Activated CD8-positive, alpha-beta memory T cell treated with anti-CD3 and anti-CD28 coated beads for 36 hours (primary cell): Measurements from ENCODE around the gene TAS2R60. TPM values are rescaled to one million over a fixed set of nuclear protein-coding genes. Genes with fewer than 3 reads are reported as not detected.
"Not testable (repeated sequence)": the region's sequence is repeated elsewhere in the genome, so short reads cannot be mapped to it uniquely, and the experiment has no call there.

Experiments used
- CTCF ChIA-PET: fragments of 350-600 bp; sonication (Branson Sonifier 250); formaldehyde crosslinking; loops from one replicate; lab custom pipeline; 2021; ENCODE audit warnings: antibody characterized with exemption; lab: Charles Lee
- POLR2A ChIA-PET: fragments of 350-600 bp; sonication (Branson Sonifier 250); formaldehyde crosslinking; loops from one replicate; lab custom pipeline; 2021; ENCODE audit warnings: antibody characterized with exemption; lab: Charles Lee
- total RNA-seq, 2 experiments: library from RNA; stranded (reverse); gene quantifications; one replicate each; pipeline ENCODE4 v1.2.3, GENCODE V29; 2021

TAS2R60 gene, protein sequence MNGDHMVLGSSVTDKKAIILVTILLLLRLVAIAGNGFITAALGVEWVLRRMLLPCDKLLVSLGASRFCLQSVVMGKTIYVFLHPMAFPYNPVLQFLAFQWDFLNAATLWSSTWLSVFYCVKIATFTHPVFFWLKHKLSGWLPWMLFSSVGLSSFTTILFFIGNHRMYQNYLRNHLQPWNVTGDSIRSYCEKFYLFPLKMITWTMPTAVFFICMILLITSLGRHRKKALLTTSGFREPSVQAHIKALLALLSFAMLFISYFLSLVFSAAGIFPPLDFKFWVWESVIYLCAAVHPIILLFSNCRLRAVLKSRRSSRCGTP
- total RNA-seq: not detected

DNA sequence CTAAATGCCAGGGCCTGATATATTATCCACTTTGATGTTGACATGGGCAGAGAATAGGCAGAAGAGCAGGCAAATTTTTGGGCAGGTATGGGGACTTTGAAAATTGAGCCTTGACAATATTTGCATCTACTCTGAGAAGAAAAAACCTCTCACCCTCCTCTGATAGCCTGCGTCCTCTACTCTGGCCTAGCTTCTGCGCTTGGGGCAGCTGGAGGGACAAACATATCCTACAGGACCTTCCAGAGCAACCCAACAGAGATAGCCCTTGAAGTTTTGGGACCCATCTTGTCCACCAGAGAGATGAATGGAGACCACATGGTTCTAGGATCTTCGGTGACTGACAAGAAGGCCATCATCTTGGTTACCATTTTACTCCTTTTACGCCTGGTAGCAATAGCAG, at the start of gene TAS2R60:
Gene TAS2R60, plus strand, starts transcription at position 301 of the 400 bp plus-strand sequence. Its CDS starts 0 bp downstream, at position 301.
- CTCF ChIA-PET: no interaction called here

DNA sequence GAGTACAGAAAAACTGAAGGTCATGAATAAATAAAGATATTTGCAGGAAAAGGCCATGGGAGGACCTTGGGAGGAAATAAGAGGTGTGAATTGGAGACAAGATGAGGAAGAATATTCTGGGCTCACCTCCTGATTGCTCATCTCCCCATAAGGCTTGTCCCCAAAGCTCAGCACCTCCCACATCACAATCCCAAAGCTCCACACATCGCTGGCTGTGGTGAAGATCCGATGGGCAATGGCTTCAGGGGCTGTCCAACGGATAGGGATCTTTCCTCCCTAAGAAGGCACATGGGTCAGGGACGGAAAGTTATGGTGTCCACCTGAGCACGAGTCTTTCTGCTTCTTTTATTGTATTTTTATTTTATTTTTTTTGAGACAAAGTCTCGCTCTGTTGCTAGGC, 49.2 kb upstream of the TAS2R60 start:
- CTCF ChIA-PET: no interaction called here
- POLR2A ChIA-PET: no interaction called here

More for the DNA sequence above, at the start of gene TAS2R60:
- POLR2A ChIA-PET: no interaction called here

DNA sequence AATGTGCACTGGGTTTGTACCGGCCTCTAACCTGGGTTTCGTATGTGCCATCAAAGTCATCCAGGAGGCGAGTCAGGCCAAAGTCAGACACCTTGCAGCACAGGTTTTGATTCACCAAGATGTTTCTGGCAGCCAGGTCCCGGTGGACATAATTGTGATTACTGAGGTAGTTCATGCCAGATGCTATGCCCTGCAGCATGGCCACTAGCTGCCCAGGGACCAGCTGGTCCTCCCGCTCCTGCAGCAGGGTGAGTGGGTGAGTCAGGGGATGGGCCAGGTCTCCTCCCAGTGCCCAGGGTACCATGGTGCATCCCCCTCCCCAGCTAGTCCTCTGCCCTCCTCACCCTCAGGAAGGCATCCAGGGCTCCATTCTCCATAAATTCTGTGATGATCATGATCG, 48.5 kb upstream of the TAS2R60 start:
- ChIA-PET POLR2A (no interaction called here), CTCF (interaction anchor here (1.7 kb wide), 1 partner anchor 14 kb away, joined by 4 read pairs; the partner anchor contains the start of gene ZYX)

DNA sequence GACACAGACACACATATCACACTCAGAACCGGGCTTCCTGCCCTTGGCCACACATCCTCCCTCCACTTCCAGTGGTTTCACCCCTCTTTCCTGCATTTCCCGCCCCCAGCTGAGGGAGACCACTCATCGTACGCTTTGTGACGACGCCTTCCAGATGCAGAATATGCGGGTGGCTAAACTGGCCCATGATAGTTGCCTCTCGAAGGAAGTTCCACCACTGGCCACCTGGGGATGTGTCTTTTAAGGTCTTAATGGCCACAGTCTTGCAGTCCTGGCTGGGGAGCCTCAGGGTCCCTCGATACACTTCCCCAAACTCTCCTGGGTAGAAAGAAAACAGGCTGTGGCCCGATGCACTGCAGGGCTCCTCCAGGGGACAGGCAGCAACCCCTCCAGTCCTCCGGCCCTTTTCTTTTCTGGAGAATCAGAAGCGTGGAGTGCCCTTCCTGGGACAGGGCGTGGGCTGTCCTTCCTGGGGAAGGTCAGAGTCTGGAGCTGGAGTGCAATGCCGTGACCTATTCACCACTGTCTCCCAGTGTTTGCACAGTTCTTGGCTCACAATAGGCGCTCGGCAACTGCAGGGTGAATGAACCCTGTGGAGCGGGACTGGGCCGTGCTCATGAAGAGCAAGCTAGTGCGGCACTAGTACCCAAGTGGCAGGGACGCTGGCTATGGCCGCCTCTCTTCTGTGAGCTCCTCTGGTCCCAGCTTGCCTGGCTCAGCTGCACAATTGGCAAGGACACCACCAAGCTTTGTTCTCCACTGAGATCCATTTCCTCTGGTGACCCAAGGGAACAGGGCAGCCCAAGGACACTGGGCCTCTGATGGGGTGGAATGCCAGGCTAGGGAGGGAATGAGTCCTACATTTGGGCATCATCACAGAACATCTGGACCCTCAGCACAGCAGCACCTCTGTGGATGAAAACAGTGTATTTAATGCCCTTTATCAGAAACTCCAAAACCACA, 47.8 kb upstream of the TAS2R60 start:
- CTCF ChIA-PET: interaction anchor here (1.7 kb wide), 1 partner anchor 15 kb away, joined by 4 read pairs; the partner anchor contains the start of gene ZYX
- POLR2A ChIA-PET: no interaction called here

DNA sequence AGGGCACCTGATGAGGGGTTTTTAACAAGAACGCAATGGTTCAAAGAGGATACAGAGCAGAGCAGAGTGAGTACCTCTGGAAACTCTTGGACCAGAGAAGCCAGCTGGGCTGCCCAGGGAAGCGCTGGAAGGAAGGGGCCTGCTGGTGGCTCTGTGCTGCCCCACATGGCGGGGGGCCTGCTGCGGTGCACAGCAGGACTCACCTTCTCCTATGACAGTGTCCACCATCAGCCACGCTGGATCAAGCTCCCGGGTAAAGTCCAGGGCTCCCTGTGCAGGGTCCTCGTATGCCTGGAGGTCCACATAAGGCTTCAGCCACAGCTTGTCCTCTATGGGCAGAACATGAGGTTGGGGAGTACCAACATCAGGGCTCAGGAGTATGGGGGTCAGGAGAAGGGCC, 47.1 kb upstream of the TAS2R60 start:
- ChIA-PET CTCF (interaction anchor here (1.5 kb wide), 1 partner anchor 10 kb away, joined by 3 read pairs; no protein-coding TSS in a partner anchor), POLR2A (no interaction called here)

DNA sequence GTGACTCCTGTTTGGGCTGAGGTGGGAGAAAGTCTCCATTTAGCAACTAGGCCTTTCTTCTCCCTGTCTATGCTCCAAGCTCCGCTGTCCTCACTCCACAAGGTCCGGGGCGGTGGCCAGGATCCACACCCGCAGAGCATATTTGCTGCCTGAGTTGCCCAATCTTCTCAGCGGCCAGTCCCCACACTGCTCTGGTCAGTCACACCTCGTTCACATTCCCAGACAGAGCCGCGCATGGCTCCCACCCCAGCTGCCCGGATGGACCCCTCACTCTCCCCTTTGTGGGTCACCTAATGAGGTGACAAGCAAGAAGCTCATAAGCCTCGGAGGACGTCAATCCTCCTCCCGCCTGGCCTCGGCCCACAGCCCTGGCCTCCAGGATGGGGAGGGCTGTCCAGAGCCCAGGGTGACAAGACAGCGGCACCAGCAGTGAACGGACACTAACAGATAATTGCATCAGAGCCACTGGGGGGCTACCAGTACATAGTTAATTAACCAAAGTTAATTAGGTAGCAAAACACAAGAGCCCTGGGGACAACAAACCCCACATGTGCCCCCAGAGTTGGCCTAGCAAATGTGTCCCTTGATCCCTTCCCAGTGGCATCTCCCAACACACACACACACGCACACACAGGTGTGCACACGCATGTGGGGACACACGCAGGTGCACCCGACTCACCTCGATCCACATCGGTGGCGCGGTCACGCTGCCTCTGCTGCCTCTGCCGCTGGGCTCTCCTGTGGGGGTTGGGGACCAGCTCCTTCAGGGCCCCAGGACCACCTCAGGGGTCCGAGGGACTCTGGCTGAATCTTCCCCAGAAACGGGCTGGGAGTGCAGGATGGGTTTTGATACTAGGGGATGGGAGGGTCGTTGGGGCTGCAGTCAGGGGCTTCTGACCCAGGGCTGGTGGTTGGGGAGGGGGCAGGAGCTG, 46.4 kb upstream of the TAS2R60 start:
- POLR2A ChIA-PET: no interaction called here
- CTCF ChIA-PET: interaction anchor here (1.5 kb wide), 1 partner anchor 9 kb away, joined by 3 read pairs; no protein-coding TSS in a partner anchor

DNA sequence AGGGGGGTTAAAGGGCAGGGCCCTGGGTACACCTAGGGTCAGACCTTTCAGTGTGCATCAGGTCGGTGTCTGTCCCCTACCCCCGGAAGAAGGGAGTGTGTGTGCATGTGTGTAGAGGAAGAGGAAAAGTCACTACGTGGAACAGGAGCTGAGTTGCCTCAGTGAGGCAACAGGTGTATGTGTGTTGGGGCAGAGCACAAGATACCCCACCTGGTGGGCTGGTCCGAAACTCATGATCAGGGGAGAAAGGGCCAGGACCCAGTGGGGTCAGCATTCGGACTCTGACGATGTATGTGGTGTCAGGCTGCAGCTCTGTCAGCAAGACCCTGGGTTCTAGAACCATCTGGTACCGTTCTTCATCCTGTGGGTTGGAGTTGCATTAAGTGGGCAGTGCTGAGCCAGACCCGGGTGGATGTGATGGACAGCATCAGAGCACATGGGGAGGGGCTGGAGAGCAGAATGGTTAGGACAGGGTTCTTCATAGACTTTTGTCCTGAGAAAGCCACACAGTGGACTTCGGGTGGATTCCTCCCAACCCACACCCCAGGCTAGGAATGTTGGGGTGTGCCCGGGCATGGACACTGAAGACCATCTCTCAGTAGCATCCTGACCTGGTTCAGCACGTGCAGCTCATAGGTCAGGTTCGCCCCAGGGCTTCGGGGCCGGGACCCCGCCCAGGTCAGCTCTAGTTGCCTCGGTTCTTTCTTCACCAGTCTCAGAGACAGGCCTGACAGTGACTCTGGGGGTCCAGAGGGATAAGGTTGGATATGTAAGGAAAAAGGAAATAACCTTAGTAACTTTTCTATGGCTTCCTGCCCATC, 45.3 kb upstream of the TAS2R60 start:
- ChIA-PET CTCF (interaction anchor here (1.5 kb wide), 1 partner anchor 8 kb away, joined by 3 read pairs; no protein-coding TSS in a partner anchor), POLR2A (no interaction called here)

DNA sequence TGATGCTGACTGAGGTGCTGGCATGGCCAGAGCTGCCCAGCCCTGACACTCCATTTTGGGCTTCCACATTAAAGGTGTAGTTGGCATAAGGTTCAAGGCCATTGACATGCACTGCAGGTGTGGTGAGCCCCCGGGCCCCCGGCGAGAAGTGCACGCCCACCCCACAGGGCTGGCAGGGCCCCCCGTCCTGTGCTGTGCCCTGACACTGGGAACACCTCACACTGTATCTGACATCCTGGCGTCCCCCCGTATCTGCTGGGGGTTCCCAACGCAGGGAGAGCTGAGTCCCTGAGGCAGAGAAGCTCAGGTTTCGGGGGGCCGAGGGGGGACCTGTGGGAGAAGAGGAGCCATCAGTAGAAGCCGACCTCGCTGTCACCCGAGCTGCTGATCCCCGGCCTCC, 44.6 kb upstream of the TAS2R60 start:
- ChIA-PET CTCF (no interaction called here), POLR2A (no interaction called here)

DNA sequence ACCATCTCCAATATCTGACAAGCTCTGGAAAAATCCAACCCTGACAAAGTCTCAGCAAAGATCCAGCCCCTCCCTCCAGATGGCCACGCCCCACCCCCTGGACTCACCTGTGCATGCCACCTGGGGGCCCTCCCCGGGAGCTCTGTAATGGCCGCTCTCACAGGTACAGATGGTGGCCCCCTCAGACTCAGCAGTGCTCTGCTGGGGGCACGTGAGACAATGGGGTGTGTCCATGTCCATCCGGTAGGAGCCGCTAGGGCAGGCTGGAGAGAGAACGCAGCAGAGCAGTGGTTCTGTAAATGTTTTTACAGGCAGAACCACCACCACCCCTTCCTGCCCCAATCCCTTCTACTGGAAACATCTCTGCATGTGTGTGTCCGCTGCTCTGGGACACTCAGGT, 44.1 kb upstream of the TAS2R60 start:
- ChIA-PET CTCF (no interaction called here), POLR2A (no interaction called here)

DNA sequence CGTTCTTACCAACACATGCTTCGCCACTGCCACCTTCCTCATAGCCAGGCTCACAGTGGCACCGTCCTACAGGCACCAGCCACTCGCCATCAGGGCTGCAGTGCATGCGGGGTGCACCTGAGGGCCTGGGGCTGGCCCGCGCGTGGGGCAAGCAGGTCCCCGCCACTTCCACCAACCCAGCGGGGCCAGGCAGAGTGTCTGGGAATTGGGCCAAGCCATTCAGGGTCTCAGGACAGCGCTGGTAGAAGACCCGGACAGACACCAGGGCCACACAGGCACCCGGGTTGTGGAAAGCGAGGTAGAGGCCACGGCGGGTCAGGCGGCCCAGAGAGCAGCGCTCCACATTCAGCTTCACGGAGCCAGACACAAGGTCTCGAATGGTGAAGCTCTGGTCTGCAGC, 43.6 kb upstream of the TAS2R60 start:
- CTCF ChIA-PET: no interaction called here
- POLR2A ChIA-PET: no interaction called here

DNA sequence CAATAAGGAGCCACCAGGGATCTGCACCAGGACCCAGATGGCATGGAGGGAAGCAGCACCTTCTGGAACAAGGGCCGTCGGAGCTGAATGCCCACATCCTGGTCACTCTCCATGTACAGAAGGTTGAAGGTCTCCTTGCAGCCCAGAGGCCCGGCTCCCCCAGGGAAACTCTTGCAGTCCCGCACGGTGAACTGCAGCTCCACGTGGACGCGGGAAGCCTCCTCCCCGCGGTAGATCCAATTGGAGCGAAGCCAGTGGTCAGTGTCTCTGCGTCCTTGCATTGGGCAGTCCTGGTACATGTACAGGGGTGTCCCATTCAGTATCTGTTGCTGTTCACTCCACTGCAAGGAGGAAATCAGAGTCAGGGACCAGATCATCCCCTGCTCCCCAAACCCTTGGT, 42.0 kb upstream of the TAS2R60 start:
- ChIA-PET CTCF (interaction anchor here (1.2 kb wide), 1 partner anchor 16 kb away, joined by 4 read pairs; no protein-coding TSS in a partner anchor), POLR2A (no interaction called here)

DNA sequence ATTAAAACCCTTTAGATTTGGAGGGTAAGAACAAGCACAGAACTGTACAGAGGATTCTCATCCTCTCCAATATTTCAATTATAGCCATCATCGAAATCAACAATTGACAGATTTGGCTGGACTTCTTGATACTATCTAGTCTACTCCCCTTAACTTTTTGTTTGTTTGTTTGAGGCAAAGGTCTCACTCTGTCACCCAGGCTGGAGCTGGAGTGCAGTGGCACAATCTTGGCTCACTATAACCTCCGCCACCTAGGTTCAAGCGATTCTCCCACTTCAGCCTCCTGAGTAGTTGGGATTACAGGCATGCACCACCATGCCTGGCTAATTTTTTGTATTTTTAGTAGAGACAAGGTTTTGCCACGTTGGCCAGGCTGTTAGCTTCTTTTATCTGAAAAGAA, 41.0 kb upstream of the TAS2R60 start:
- CTCF ChIA-PET, POLR2A ChIA-PET: not testable (repeated sequence)

DNA sequence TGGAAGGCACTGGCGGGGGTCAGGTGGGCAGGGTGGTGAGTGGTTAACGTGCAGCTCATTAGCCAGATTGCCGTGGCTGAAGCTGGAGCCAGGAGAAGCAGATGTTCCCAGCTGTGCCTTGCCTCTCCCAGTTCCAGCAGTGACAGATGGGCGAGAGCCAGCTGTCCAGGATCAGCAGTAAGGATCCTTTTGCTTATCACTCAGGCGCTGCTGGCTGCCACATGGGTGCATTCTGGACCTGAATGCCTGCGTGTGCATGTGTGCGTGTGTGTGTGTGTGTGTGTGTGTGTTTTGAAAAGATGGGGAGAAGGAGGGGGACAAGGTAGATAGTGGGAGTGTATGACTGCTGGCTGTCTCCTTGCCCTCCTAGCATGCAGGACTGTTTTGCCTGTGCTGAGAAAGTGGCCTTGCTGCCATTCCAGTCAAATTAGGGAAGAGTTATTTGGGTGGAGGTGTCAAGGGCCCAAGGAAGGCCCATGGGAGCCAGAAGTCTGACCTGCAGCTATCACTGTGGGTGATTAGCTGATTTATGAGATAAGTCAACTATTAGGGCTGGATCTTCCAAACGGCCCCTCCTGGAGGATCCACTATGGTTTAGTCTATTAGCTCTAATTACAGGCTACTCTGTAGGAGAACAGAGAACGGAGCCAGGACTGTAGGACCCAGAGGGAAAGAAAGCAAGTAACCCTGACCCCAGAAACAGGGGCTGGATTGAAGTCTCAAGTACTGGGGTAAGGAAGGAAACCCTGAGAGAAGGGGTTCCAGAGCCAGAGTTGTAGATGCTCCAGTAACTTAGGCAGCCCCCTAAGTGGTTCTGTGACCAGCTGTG, 37.9 kb upstream of the TAS2R60 start:
- CTCF ChIA-PET: interaction anchor here (0.9 to 2.9 kb wide), 2 partner anchors 8 to 11 kb away, joined by 3 to 15 read pairs; no protein-coding TSS in a partner anchor
- POLR2A ChIA-PET: no interaction called here

DNA sequence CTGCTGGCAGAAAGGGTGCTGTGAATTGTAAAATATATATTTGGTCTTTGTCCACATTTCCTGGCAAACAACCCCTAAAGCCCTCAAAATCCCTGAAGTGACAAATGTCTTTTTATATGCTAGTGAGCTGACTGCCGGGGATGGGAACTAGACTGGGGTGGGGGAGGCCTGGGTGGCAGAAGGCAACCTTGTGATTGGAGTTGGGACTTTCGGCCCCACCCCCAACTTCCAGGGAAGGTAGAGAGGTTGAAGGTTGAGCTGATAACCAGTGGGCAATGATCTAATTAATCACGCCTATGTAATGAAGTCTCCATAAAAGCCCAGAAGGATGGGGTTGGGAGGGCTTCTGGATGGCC, 37.3 kb upstream of the TAS2R60 start:
- ChIA-PET POLR2A (interaction anchor here (0.7 kb wide), 1 partner anchor 11 kb away, joined by 4 read pairs; no protein-coding TSS in a partner anchor), CTCF (interaction anchor here (0.9 to 2.9 kb wide), 2 partner anchors 9 to 11 kb away, joined by 3 to 15 read pairs; no protein-coding TSS in a partner anchor)

DNA sequence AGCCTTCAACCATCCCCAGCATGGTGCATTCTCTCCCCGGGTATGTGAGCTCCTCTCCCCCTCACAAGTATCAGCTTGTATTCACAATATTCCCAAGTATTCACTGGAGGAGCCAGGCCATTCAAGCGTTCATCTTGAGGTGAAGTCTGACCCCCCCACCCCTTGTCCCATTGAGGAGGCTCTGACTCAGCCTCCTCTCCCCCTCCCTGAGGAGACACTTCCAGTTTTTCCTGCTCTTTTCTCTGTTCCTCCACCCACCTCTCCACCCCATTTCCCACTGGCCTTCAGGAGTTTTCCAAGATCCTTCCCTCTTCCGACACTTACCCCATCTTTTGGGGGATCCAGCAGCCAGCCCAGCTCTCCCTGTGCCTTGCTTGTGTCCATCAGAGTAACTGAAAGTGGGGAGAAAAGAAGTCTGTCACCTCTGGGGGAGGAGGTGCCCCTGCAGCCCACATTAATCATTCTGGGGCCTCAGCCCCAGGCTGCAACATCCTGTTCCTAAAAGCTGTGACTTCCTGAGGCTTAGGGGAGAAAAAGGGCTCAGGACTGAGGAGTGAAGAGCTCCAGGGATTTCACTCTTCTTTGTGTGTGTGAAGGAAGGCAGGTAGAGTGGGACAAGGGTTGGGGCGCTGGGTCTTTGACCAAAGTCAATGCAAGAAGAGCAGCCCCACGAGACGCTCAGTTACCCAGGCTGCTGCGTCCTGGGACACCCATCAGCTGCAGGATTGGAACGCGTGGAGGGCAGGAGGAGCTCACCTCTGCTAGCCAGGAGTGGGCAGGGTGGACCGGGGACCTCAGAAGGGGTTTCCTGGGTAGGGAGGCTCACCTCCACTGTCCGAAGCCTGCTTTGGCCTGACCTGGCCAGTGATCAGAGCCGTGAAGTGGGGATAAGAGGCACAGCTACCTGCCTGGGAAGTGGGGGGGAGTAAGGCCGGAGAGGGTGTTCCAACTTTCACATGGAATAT, 35.7 kb upstream of the TAS2R60 start:
- ChIA-PET CTCF (interaction anchor here (0.6 to 2.9 kb wide), 4 partner anchors 9 to 1701 kb away, joined by 3 to 15 read pairs (median 9); no protein-coding TSS in a partner anchor), POLR2A (interaction anchor here (1.0 to 1.7 kb wide), 2 partner anchors 26 to 144 kb away, joined by 3 to 5 read pairs; partner anchors contain the start of gene GSTK1)
